GM18868 (cell line): Measurements from ENCODE around the gene ARMC2.
"Not testable (repeated sequence)": the region's sequence is repeated elsewhere in the genome, so short reads cannot be mapped to it uniquely, and the experiment has no call there.

Experiments
- ATAC-seq: cut with Tn5 transposase; IDR thresholded peaks from one replicate; pipeline ENCODE4 v1.9.1; 2021; ENCODE audit warnings: mild to moderate bottlenecking, moderate library complexity; ENCODE audit not compliant: unreplicated experiment

ARMC2 gene

GRCh38 chr6:108832738-108833137 is 15.5 kb upstream of the ARMC2 start:
- no peak for ATAC-seq

GRCh38 chr6:108835218-108835850 is 12.9 kb upstream of the ARMC2 start:
- ATAC-seq, result no peak

- ATAC-seq, result no peak
These were observed 12.2 kb upstream of the ARMC2 start for GRCh38 chr6:108836061-108836460.

- no peak for ATAC-seq
These were observed 10.8 kb upstream of the ARMC2 start for GRCh38 chr6:108837236-108837971.

GRCh38 chr6:108838101-108838717 is 10.0 kb upstream of the ARMC2 start:
- ATAC-seq, result no peak

- ATAC-seq, result no peak
These were observed 9.1 kb upstream of the ARMC2 start for GRCh38 chr6:108839083-108839642.

- no peak for ATAC-seq
These were observed 7.3 kb upstream of the ARMC2 start for GRCh38 chr6:108840919-108841318.

GRCh38 chr6:108841377-108841855 is 6.8 kb upstream of the ARMC2 start:
- ATAC-seq, result no peak

GRCh38 chr6:108844135-108844534 is 4.1 kb upstream of the ARMC2 start:
- ATAC-seq, result no peak

- no peak for ATAC-seq
These were observed 3.1 kb upstream of the ARMC2 start for GRCh38 chr6:108845145-108845544.

- ATAC-seq, result no peak
These were observed 2.1 kb upstream of the ARMC2 start for GRCh38 chr6:108846101-108846500.

GRCh38 chr6:108846628-108847027 is 1.6 kb upstream of the ARMC2 start:
- ATAC-seq, result no peak

GRCh38 chr6:108847738-108848115 is 495 bp upstream of the ARMC2 start:
- ATAC-seq, result no peak

- ATAC-seq, result no peak
These were observed 2.6 kb downstream of the ARMC2 start for GRCh38 chr6:108850669-108851465.

GRCh38 chr6:108851756-108852155 is 3.5 kb downstream of the ARMC2 start:
- ATAC-seq, result no peak

- no peak for ATAC-seq
These were observed 4.9 kb downstream of the ARMC2 start for GRCh38 chr6:108853077-108853476.

- no peak for ATAC-seq
These were observed 14.4 kb downstream of the ARMC2 start for GRCh38 chr6:108862479-108863191.

- ATAC-seq, result not testable (repeated sequence)
These were observed 17.6 kb downstream of the ARMC2 start for GRCh38 chr6:108865751-108866286.

- ATAC-seq, result no peak
These were observed 18.6 kb downstream of the ARMC2 start for GRCh38 chr6:108866798-108867197.

- no peak for ATAC-seq
These were observed 20.4 kb downstream of the ARMC2 start for GRCh38 chr6:108868647-108869046.
